ENCODE measurements around the gene AXIN1. TPM values are rescaled to one million over a fixed set of nuclear protein-coding genes. Genes with fewer than 3 reads are reported as not detected.

Gene AXIN1
- total RNA-seq, 1 donor from 2014 or later: 16.4 TPM

- DNase-seq: no peak
- Mint-ChIP-seq H3K36me3 (ENCODE audit: unreplicated experiment) (peaks cover 5% of the 10 kb centered on the region), H3K9me3 (ENCODE audit: unreplicated experiment) (peaks cover 13% of the 10 kb centered on the region), H3K27ac (ENCODE audit: unreplicated experiment) (no peak overlapping the region), H3K4me3 (ENCODE audit: unreplicated experiment) (no peak overlapping the region), H3K27me3 (ENCODE audit: unreplicated experiment) (peaks cover 9% of the 10 kb centered on the region), H3K4me1 (ENCODE audit: low read depth, unreplicated experiment) (no peaks in the 10 kb centered on the region)
- TF ChIP-seq CTCF (IDR thresholded peaks at IDR 0.05; ENCODE audit: partially characterized antibody, unreplicated experiment): no peak
Observed at GRCh38 chr16:264440-264951, 88.0 kb downstream of the AXIN1 start.

GRCh38 chr16:263944-264343, 88.6 kb downstream of the AXIN1 start:
- TF ChIP-seq CTCF (IDR thresholded peaks at IDR 0.05; ENCODE audit: partially characterized antibody, unreplicated experiment): no peak
- Mint-ChIP-seq H3K27me3 (ENCODE audit: unreplicated experiment) (peaks cover 9% of the 10 kb centered on the region), H3K4me3 (ENCODE audit: unreplicated experiment) (no peak overlapping the region), H3K4me1 (ENCODE audit: low read depth, unreplicated experiment) (peaks cover 5% of the 10 kb centered on the region), H3K9me3 (ENCODE audit: unreplicated experiment) (peaks cover 13% of the 10 kb centered on the region), H3K27ac (ENCODE audit: unreplicated experiment) (no peak overlapping the region), H3K36me3 (ENCODE audit: unreplicated experiment) (peaks cover 5% of the 10 kb centered on the region)
- no peak for DNase-seq

- no peak for DNase-seq
- H3K27ac Mint-ChIP-seq (ENCODE audit: unreplicated experiment): no peak overlapping the region
- no peak for TF ChIP-seq CTCF (IDR thresholded peaks at IDR 0.05; ENCODE audit: partially characterized antibody, unreplicated experiment)
- H3K9me3 Mint-ChIP-seq (ENCODE audit: unreplicated experiment): peaks cover 11% of the 10 kb centered on the region
- H3K27me3 Mint-ChIP-seq (ENCODE audit: unreplicated experiment): peaks cover 6% of the 10 kb centered on the region
- H3K4me1 Mint-ChIP-seq (ENCODE audit: low read depth, unreplicated experiment): peaks cover 6% of the 10 kb centered on the region
- H3K4me3 Mint-ChIP-seq (ENCODE audit: unreplicated experiment): no peak overlapping the region
- peaks cover 5% of the 10 kb centered on the region for H3K36me3 Mint-ChIP-seq (ENCODE audit: unreplicated experiment)
Observed at GRCh38 chr16:263182-263774, 89.2 kb downstream of the AXIN1 start.

- no peak for DNase-seq
- H3K4me1 Mint-ChIP-seq (ENCODE audit: low read depth, unreplicated experiment): peaks cover 8% of the 10 kb centered on the region
- no peak overlapping the region for H3K27ac Mint-ChIP-seq (ENCODE audit: unreplicated experiment)
- peaks cover 5% of the 10 kb centered on the region for H3K36me3 Mint-ChIP-seq (ENCODE audit: unreplicated experiment)
- peaks cover 5% of the 10 kb centered on the region for H3K9me3 Mint-ChIP-seq (ENCODE audit: unreplicated experiment)
- TF ChIP-seq CTCF (IDR thresholded peaks at IDR 0.05; ENCODE audit: partially characterized antibody, unreplicated experiment): no peak
- H3K27me3 Mint-ChIP-seq (ENCODE audit: unreplicated experiment): peaks cover under 1% of the 10 kb centered on the region
- H3K4me3 Mint-ChIP-seq (ENCODE audit: unreplicated experiment): no peak overlapping the region
Observed at GRCh38 chr16:262121-262745, 90.3 kb downstream of the AXIN1 start.

- Mint-ChIP-seq H3K9me3 (ENCODE audit: unreplicated experiment) (peaks cover 4% of the 10 kb centered on the region), H3K4me1 (ENCODE audit: low read depth, unreplicated experiment) (peaks cover 8% of the 10 kb centered on the region), H3K27ac (ENCODE audit: unreplicated experiment) (no peak overlapping the region), H3K36me3 (ENCODE audit: unreplicated experiment) (peaks cover 7% of the 10 kb centered on the region), H3K4me3 (ENCODE audit: unreplicated experiment) (no peak overlapping the region), H3K27me3 (ENCODE audit: unreplicated experiment) (no peaks in the 10 kb centered on the region)
- DNase-seq: no peak
- no peak for TF ChIP-seq CTCF (IDR thresholded peaks at IDR 0.05; ENCODE audit: partially characterized antibody, unreplicated experiment)
Observed at GRCh38 chr16:261031-261691, 91.4 kb downstream of the AXIN1 start.
